IMR-90 (cell line): ENCODE data around the gene OSM.

Source experiments
- CTCF ChIP-seq: conservative IDR thresholded peaks from 2 replicates; pipeline ENCODE4 v1.5.1; 2012; ENCODE audit warnings: mild to moderate bottlenecking, low read depth, low read length, improper control_type of control experiment
- RFX5 ChIP-seq: IDR thresholded peaks from 2 replicates; pipeline ENCODE4 v1.8.0; 2012; ENCODE audit warnings: low read depth, mild to moderate bottlenecking, low read length, moderate library complexity

DNA sequence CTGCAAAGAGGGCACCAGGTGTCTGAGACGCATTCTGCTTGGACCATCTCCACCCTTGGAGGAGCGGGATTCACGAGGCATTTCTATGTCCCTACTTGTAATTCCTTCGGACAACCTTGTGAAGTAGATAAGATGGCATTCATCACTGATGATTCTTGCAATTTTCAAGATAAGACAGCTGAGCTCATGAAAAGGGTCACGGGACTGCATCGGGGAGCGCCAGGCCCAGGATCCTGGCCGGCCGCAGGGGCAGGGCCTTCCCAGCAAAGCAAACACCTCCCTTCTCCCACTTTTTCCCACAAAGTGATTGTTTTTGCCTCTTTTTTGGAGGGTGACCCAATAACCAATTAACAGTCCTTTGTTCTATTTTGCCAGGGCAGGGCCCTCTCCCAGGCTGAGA is 28.5 kb downstream of the OSM start:
- no peak for TF ChIP-seq RFX5
- TF ChIP-seq CTCF = no peak
